Measurements from ENCODE around the gene TMEM217. TPM values are rescaled to one million over a fixed set of nuclear protein-coding genes. Genes with fewer than 3 reads are reported as not detected.

Gene TMEM217
- polyA plus RNA-seq, 1 donor from 2014 or later: 0.32 TPM

DNA sequence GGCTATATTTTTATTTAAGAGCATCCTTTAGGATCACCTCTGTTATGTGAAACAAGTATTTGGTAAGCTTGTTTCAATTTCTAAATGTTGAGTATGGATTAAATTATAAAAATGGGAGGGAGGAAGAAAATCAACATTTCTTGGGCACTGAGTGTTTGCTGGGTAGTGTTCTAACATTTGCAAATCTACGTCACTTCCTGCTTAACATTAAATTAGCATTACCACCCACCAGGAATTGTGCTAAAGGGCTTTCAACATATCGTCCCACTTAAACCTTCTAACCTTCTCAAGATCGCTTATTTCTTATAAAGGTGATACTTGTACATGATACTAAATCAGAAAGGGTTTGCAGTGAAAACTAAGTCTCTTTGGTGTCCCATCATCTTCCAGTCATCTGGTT lies 7.9 kb upstream of the TMEM217 start:
- TF ChIP-seq TAF1 (IDR thresholded peaks at IDR 0.05; ENCODE audit: low read depth) (no peak), SMC3 (conservative IDR thresholded peaks at IDR 0.05; ENCODE audit: poor library complexity) (no peak), POLR2AphosphoS5 (IDR thresholded peaks at IDR 0.05) (no peak), RAD21 (conservative IDR thresholded peaks at IDR 0.05) (no peak), EZH2 (IDR thresholded peaks at IDR 0.05; ENCODE audit: borderline replicate concordance, insufficient read depth, low read length, poor library complexity, severe bottlenecking) (no peak), CTCF (IDR thresholded peaks at IDR 0.05; ENCODE audit: poor library complexity, severe bottlenecking) (no peak), MXI1 (conservative IDR thresholded peaks at IDR 0.05; ENCODE audit: poor library complexity, severe bottlenecking) (no peak), EP300 (conservative IDR thresholded peaks at IDR 0.05; ENCODE audit: poor library complexity, severe bottlenecking) (no peak), REST (IDR thresholded peaks at IDR 0.05; ENCODE audit: borderline replicate concordance) (no peak)
- Histone ChIP-seq H3K4me2 (ENCODE audit: low read length) (no peak overlapping the region), H3K9ac (ENCODE audit: low read length) (no peak overlapping the region), H4K20me1 (ENCODE audit: insufficient read depth) (no peaks in the 10 kb centered on the region), H3K27me3 (ENCODE audit: insufficient read depth, low read depth, low read length) (no peaks in the 10 kb centered on the region), H3K36me3 (ENCODE audit: insufficient read depth, low read length) (no peaks in the 10 kb centered on the region), H3F3A (ENCODE audit: insufficient read depth, low read length, poor library complexity, severe bottlenecking) (no peaks in the 10 kb centered on the region), H3K9me3 (ENCODE audit: low read length) (no peaks in the 10 kb centered on the region), H3K79me2 (replicated peaks; ENCODE audit: insufficient read depth, low read length) (no peaks in the 10 kb centered on the region), H3K27ac (ENCODE audit: low read length) (no peak overlapping the region), H2AFZ (ENCODE audit: low read depth, low read length) (no peak overlapping the region), H3K9me2 (ENCODE audit: insufficient read depth, low read length) (no peaks in the 10 kb centered on the region), H3K4me3 (ENCODE audit: low read length) (no peak overlapping the region)

DNA sequence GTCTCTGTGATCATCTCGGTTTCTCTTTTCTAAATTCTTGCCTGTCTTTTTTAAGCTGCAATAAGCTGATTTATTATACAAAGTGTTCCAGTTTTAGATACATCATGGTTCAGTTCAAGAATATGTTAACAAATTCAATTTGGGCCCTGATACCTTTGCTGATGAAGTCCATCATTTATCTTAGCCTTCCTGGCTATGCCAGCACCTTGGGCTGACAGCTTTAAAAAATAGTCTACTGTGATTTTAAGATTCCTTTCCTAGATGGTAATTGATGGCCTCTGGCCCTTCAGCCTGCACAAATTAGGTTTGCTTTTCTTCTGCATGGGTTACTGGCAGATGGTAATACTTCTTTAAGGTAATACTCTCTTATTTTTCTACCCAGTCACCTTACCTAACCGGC lies 7.1 kb upstream of the TMEM217 start:
- TF ChIP-seq REST (IDR thresholded peaks at IDR 0.05; ENCODE audit: borderline replicate concordance): no peak
- no peak for TF ChIP-seq POLR2AphosphoS5 (IDR thresholded peaks at IDR 0.05)
- no peak for TF ChIP-seq EP300 (conservative IDR thresholded peaks at IDR 0.05; ENCODE audit: poor library complexity, severe bottlenecking)
- no peak for TF ChIP-seq SMC3 (conservative IDR thresholded peaks at IDR 0.05; ENCODE audit: poor library complexity)
- TF ChIP-seq MXI1 (conservative IDR thresholded peaks at IDR 0.05; ENCODE audit: poor library complexity, severe bottlenecking): no peak
- no peak for TF ChIP-seq CTCF (IDR thresholded peaks at IDR 0.05; ENCODE audit: poor library complexity, severe bottlenecking)

More for the DNA sequence above, 7.1 kb upstream of the TMEM217 start:
- H4K20me1 ChIP-seq (ENCODE audit: insufficient read depth): no peaks in the 10 kb centered on the region
- no peak overlapping the region for H2AFZ ChIP-seq (ENCODE audit: low read depth, low read length)
- no peaks in the 10 kb centered on the region for H3K9me2 ChIP-seq (ENCODE audit: insufficient read depth, low read length)
- no peaks in the 10 kb centered on the region for H3K9me3 ChIP-seq (ENCODE audit: low read length)
- H3K27ac ChIP-seq (ENCODE audit: low read length): no peak overlapping the region
- no peak overlapping the region for H3K4me3 ChIP-seq (ENCODE audit: low read length)
- peaks cover 4% of the 10 kb centered on the region for H3K79me2 ChIP-seq (replicated peaks; ENCODE audit: insufficient read depth, low read length)
- no peak overlapping the region for H3K4me2 ChIP-seq (ENCODE audit: low read length)
- no peaks in the 10 kb centered on the region for H3F3A ChIP-seq (ENCODE audit: insufficient read depth, low read length, poor library complexity, severe bottlenecking)
- H3K9ac ChIP-seq (ENCODE audit: low read length): no peak overlapping the region
- no peaks in the 10 kb centered on the region for H3K27me3 ChIP-seq (ENCODE audit: insufficient read depth, low read depth, low read length)
- H3K36me3 ChIP-seq (ENCODE audit: insufficient read depth, low read length): no peaks in the 10 kb centered on the region

Measured in neural cell (in vitro differentiated cells).